HCT116 (cell line): ENCODE data around the gene CENPC. TPM values are rescaled to one million over a fixed set of nuclear protein-coding genes. Genes with fewer than 3 reads are reported as not detected.

Experiments
- ATAC-seq: fragments of 200-7000 bp; cut with Tn5 transposase; 2 replicates; pipeline ENCODE4 v1.9.1; 2020; ENCODE audit warnings: mild to moderate bottlenecking, moderate library complexity
- BruUV-seq: library from RNA; stranded (reverse); fragments of 400-500 nt; replicated peaks from 2 replicates; lab custom pipeline; 2021; lab: Mats Ljungman, UMichigan
- CTCF ChIA-PET: fragments of 300-600 bp; sonication (Branson Sonifier 250); formaldehyde crosslinking; loops from one replicate; lab custom pipeline; 2021; ENCODE audit warnings: antibody characterized with exemption; lab: Charles Lee
- POLR2A ChIA-PET: fragments of 300-600, 350-600 bp; sonication (Branson Sonifier 250); formaldehyde crosslinking; loops from one replicate; lab custom pipeline; 2021; ENCODE audit warnings: antibody characterized with exemption; lab: Charles Lee
- RAD21 ChIA-PET, 2 experiments: fragments of 300-600 bp; sonication (Branson Sonifier 250); formaldehyde crosslinking; loops; one replicate each; lab custom pipeline; 2023; ENCODE audit warnings: low total read pairs in 2 of 2; ENCODE audit not compliant: uncharacterized antibody in 2 of 2, unreplicated experiment in 2 of 2, low non-redundant PET in 1 of 2; lab: Charles Lee
- DNase-seq: peaks from one replicate; pipeline ENCODE4 v3.0.0-alpha.2; 2010; ENCODE audit warnings: low read depth, low spot score
- H2AFZ ChIP-seq: fragments of 200-600 bp; shearing (Covaris generic), sonication (generic); 2 replicates; pipeline ENCODE4 v1.6.1; 2017; ENCODE audit warnings: low read depth, mixed run types, mixed read lengths, antibody characterized with exemption, low read length; ENCODE audit not compliant: poor library complexity, severe bottlenecking
- H3K27ac ChIP-seq: 2 replicates; pipeline ENCODE4 v1.5.1; 2012; ENCODE audit warnings: low read depth, low read length
- H3K27me3 ChIP-seq: fragments of 200-600 bp; sonication (generic); 2 replicates; pipeline ENCODE4 v1.6.1; 2016; ENCODE audit warnings: mixed run types, low read length, mixed read lengths; ENCODE audit not compliant: insufficient read depth
- H3K36me3 ChIP-seq, 2 experiments: fragments of 200-500 bp in 1 of 2; fragments of 200-600 bp in 1 of 2; sonication (Bioruptor generic) in 1 of 2; sonication (generic) in 1 of 2; 2 replicates each; pipeline versions ENCODE4 v1.5.1 to v1.6.1; 2014 to 2016; ENCODE audit warnings: low read length in 2 of 2, inconsistent platforms in 1 of 2, mixed read lengths in 1 of 2, mixed run types in 1 of 2; ENCODE audit not compliant: insufficient read depth in 2 of 2, control insufficient read depth in 1 of 2
- H3K4me1 ChIP-seq, 2 experiments: fragments of 200-600 bp in 1 of 2; sonication (generic) in 1 of 2; 2 replicates each; pipeline versions ENCODE4 v1.5.1 to v1.6.1; 2012 to 2017; ENCODE audit warnings: low read length in 2 of 2, inconsistent platforms in 1 of 2, mild to moderate bottlenecking in 1 of 2, mixed read lengths in 1 of 2, mixed run types in 1 of 2, moderate library complexity in 1 of 2; ENCODE audit not compliant: insufficient read depth in 2 of 2, control insufficient read depth in 1 of 2
- H3K4me2 ChIP-seq: fragments of 200-600 bp; sonication (generic); 2 replicates; pipeline ENCODE4 v1.6.1; 2017; ENCODE audit warnings: mixed run types, low read length, mixed read lengths
- H3K4me3 ChIP-seq, 2 experiments: fragments of 200-600 bp in 1 of 2; sonication (generic) in 1 of 2; replicated peaks in 1 of 2; 2 replicates each; pipeline ENCODE4 v1.5.1; 2011 to 2016; ENCODE audit warnings: low read length in 2 of 2, control low read depth in 1 of 2, low read depth in 1 of 2, mild to moderate bottlenecking in 1 of 2, mixed read lengths in 1 of 2, mixed run types in 1 of 2
- H3K79me2 ChIP-seq: fragments of 200-600 bp; sonication (generic); 2 replicates; pipeline ENCODE4 v1.6.1; 2017; ENCODE audit warnings: mild to moderate bottlenecking, mixed run types, low read length, moderate library complexity, mixed read lengths; ENCODE audit not compliant: insufficient read depth
- H3K9ac ChIP-seq: fragments of 200-600 bp; sonication (generic); 2 replicates; pipeline ENCODE4 v1.6.1; 2016; ENCODE audit warnings: low read length, mixed read lengths
- H3K9me2 ChIP-seq: fragments of 200-600 bp; sonication (generic), shearing (Covaris generic); 2 replicates; pipeline ENCODE4 v1.6.1; 2017; ENCODE audit warnings: mixed run types, mild to moderate bottlenecking, moderate library complexity; ENCODE audit not compliant: insufficient read depth
- H3K9me3 ChIP-seq, 2 experiments: fragments of 200-500 bp in 1 of 2; fragments of 200-600 bp in 1 of 2; sonication (Bioruptor generic) in 1 of 2; sonication (generic) in 1 of 2; 2 replicates each; pipeline ENCODE4 v1.6.1; 2014 to 2017; ENCODE audit warnings: low read length in 2 of 2, mixed read lengths in 2 of 2, inconsistent platforms in 1 of 2, low read depth in 1 of 2, mild to moderate bottlenecking in 1 of 2, mixed run types in 1 of 2, moderate library complexity in 1 of 2; ENCODE audit not compliant: control insufficient read depth in 1 of 2, insufficient read depth in 1 of 2
- H4K20me1 ChIP-seq: fragments of 200-600 bp; sonication (generic), shearing (Covaris generic); 2 replicates; pipeline ENCODE4 v1.6.1; 2017; ENCODE audit warnings: mixed run types, mild to moderate bottlenecking, moderate library complexity; ENCODE audit not compliant: insufficient read depth
- ELF1 ChIP-seq: IDR thresholded peaks from 2 replicates; pipeline ENCODE4 v1.6.1; 2012; ENCODE audit warnings: low read depth, borderline replicate concordance
- EZH2phosphoT487 ChIP-seq: fragments of 200-600 bp; IDR thresholded peaks from 2 replicates; pipeline ENCODE4 v1.6.1; 2018; ENCODE audit warnings: antibody characterized with exemption, borderline replicate concordance
- JUND ChIP-seq: IDR thresholded peaks from 2 replicates; pipeline ENCODE4 v1.6.1; 2012
- POLR2A ChIP-seq: IDR thresholded peaks from 2 replicates; pipeline ENCODE4 v1.7.0; 2011; ENCODE audit warnings: borderline replicate concordance; ENCODE audit not compliant: insufficient read depth, insufficient read length; ENCODE audit errors: extremely low read depth
- SIN3A ChIP-seq: IDR thresholded peaks from 2 replicates; pipeline ENCODE4 v1.6.1; 2012; ENCODE audit warnings: low read depth
- TCF7L2 ChIP-seq: IDR thresholded peaks from 2 replicates; pipeline ENCODE4 v1.7.0; 2011; ENCODE audit warnings: borderline replicate concordance, inconsistent platforms; ENCODE audit not compliant: insufficient read depth, insufficient read length; ENCODE audit errors: extremely low read depth
- ZNF274 ChIP-seq: fragments of 200-500 bp; sonication (Bioruptor generic); IDR thresholded peaks from 2 replicates; pipeline ENCODE4 v1.6.1; 2014; ENCODE audit warnings: mild to moderate bottlenecking, low read depth, low read length, inconsistent platforms
- intact Hi-C: fragments of 100-400 bp; cut with micrococcal nuclease; formaldehyde crosslinking; loops from 2 replicates; pipeline ENCODE4 v1.10.0; 2022
- total RNA-seq: library from RNA; stranded (reverse); gene quantifications from one replicate; pipeline ENCODE4 v1.2.1, GENCODE V29; 2021; ENCODE audit not compliant: unreplicated experiment

The CENPC gene
- total RNA-seq, 1 experiment from 2014 or later: 15.4 TPM

DNA sequence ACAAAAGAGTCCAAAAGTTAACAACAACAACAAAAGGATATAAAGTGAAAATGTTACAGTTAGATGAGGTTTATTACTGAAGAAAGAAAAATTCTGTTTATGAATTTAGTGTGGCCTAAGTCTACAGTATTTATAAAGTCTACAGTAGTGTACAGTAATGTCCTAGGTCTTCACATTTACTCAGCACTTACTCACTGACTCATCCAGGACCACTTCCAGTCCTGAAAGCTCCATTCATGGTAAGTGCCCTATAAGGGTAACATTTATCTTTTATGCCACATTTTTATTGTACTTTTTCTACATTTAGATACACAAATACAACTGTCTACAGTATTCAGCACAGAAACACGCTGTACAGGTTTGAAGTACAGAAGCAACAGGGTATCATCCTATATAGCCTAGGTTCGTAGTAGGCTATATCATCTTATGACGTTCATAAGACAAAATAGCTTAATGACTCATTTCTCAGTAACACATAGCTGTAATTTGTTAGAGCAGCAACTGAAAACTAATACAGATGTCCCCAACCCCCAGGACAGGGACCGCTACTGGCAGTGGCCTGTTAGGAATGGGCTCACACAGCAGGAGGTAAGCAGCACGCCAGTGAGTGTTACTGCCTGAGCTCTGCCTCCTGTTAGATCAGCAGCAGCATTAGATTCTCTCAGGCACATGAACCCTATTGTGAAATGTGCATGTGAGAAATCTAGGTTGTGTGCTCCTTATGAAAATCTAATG, 61.3 kb downstream of the CENPC start:
- H3K79me2 ChIP-seq: peaks cover 3% of the 10 kb centered on the region; the same call in 1 of the 2 replicates
- H3K36me3 ChIP-seq: peaks cover 0 to 2% of the 10 kb centered on the region in 2 experiments; a peak in 2 of 4 replicates
- no peak overlapping the region for H3K4me3 ChIP-seq
- ATAC-seq: no peak
- no peak overlapping the region for H3K4me2 ChIP-seq
- no peaks in the 10 kb centered on the region for H3K4me1 ChIP-seq
- POLR2A ChIA-PET: no interaction called here
- no peak overlapping the region for H3K27ac ChIP-seq
- H4K20me1 ChIP-seq: no peaks in the 10 kb centered on the region
- DNase-seq: no peak
- H3K9me2 ChIP-seq: no peaks in the 10 kb centered on the region
- intact Hi-C loops: no loop called here
- H3K9me3 ChIP-seq: no peaks in the 10 kb centered on the region
- H3K27me3 ChIP-seq: no peaks in the 10 kb centered on the region
- BruUV-seq: no TSS peak
- H3K9ac ChIP-seq: no peak overlapping the region
- TF ChIP-seq ELF1 (no peak), EZH2phosphoT487 (no peak)
- H2AFZ ChIP-seq: no peak overlapping the region
- CTCF ChIA-PET: no interaction called here
- RAD21 ChIA-PET: no interaction called here

DNA sequence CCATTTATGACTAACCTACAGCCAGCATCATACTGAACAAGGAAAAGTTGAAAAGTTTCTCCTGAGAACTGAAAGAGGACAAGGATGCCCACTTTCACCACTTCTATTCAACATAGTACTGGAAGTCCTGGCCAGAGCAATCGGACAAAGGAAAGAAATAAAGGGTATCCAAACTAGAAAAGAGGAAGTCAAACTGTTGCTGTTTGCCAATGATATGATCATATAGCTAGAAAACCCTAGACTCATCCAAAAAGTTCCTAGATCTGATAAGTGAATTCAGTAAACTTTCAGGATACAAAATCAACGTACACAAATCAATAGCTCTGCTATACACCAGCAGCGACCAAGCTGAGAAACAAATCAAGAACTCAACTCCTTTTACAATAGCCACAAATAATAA, 64.5 kb downstream of the CENPC start:
- Histone ChIP-seq H3K4me2 (no peak overlapping the region), H3K4me3 (no peak overlapping the region), H3K9me2 (no peaks in the 10 kb centered on the region), H3K4me1 (no peaks in the 10 kb centered on the region), H3K79me2 (peaks cover 17% of the 10 kb centered on the region), H2AFZ (no peak overlapping the region), H3K27me3 (no peaks in the 10 kb centered on the region), H3K36me3 (no peaks in the 10 kb centered on the region), H3K9me3 (no peaks in the 10 kb centered on the region), H3K27ac (no peak overlapping the region), H4K20me1 (no peaks in the 10 kb centered on the region), H3K9ac (no peak overlapping the region)
- intact Hi-C loops: no loop called here
- no TSS peak for BruUV-seq
- ChIA-PET POLR2A (no interaction called here), RAD21 (no interaction called here), CTCF (no interaction called here)
- TF ChIP-seq SIN3A (no peak), TCF7L2 (no peak), POLR2A (no peak), JUND (no peak), ZNF274 (no peak)
- DNase-seq (no peak), ATAC-seq (no peak)
